HG02798 (cell line): ENCODE results near the gene POLR2I.

Source experiments
- ATAC-seq: cut with Tn5 transposase; IDR thresholded peaks from one replicate; pipeline ENCODE4 v1.9.1; 2021; ENCODE audit warnings: mild to moderate bottlenecking; ENCODE audit not compliant: unreplicated experiment, poor library complexity

Gene POLR2I

GRCh38 chr19:36103842-36104552, 10.7 kb downstream of the POLR2I start:
- no peak for ATAC-seq

DNA sequence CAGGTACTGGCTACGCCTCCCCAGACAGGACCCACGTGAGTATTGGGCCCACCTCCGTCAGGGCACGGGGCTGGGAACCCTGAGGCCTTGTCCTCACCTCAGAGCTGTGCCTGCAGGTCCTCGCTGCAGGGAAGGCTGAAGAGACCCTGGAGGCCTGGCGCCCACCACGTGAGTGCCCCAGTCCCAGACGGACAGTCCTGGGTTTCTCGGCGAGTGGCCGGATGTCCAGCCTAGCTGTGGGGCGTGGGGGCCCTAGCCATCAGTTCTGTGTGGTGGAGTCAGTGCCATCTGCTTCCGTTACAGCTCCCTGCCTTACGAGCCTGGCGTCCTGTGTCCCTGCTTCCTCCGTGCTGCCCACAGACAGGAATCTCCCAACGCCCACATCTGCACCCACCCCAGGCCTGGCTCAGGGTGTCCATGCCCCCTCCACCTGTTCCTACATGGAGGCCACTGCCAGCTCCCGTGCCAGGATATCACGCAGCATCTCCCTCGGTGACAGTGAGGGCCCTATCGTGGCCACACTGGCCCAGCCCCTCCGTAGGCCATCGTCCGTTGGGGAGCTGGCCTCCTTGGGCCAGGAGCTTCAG, 11.5 kb downstream of the POLR2I start:
- no peak for ATAC-seq

GRCh38 chr19:36101550-36102327, 12.9 kb downstream of the POLR2I start:
- ATAC-seq: no peak

GRCh38 chr19:36100476-36100875, 14.2 kb downstream of the POLR2I start:
- ATAC-seq: no peak

DNA sequence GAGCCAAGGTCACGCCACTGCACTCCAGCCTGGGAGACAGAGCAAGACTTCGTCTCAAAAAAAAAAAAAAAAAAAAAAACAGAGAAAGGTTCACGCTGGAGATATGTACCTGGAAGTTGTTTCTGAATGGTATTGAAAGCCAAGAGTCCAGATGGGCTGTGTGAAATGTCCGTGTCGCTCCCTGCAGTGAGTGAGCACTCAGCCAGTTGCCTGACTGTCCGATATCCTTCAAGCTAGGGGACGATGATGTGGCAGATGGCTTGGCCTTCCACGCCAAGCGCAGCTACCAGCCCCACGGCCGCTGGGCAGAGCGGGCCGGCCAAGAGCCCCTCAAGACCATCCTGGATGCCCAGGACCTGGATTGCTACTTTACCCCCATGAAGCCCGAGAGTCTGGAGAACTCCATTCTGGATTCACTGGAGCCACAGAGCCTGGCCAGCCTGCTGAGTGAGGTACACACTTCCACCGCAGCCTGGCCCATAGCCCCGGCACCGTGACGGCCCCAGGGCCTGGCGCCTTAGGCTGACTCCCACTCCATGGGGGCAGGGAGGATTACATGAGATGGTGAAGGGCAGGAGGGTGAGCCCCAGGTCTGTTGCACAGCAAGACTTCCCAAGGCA, 15.4 kb downstream of the POLR2I start:
- ATAC-seq: no peak

GRCh38 chr19:36097036-36097435, 17.6 kb downstream of the POLR2I start:
- no peak for ATAC-seq

DNA sequence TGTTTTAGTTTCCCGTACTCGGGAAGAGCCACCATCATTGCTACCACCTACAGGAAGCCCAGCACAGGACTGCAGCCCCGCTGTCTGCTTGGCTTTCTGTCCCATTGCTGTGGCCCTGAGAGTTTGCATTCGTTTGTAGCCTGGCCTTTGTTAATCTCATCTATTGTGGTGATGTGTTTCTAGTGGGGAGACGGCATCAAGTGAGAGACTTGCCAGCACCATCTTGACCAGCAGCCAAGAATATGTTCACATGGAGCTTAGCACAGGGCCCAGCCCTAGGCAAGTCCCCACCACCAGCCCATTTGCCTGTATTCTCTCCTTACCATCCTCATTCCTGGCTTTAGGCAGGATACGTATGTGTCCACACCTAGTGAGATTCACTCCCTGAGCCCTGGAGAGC, 21.0 kb downstream of the POLR2I start:
- no peak for ATAC-seq

DNA sequence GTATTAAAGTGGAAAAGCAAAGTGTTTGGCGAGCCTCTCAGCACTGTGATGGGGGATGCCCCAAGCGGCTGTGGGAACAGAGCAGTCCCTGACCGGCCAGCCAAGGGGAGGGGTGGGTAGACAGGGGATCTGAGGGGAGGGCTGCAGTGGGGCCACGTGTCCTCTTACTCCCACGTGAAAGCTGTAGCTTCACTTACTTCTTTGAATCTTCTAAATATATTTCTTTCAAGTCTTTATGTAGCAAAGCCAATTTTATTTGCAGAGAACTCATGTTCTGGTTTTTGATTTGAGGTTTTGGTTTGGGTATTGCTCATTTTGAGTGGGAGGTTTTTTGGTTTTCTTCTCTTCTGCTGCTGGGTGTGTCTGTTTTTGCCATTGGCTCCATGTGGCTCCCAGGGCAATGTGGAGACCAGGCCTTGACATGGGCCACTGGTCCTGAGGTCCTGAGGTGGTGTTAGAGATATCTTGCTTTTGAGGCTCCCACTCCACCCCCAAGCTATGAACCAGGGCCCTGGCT, 21.5 kb downstream of the POLR2I start:
- peak; percentile 71 for ATAC-seq

GRCh38 chr19:36092566-36092965, 22.1 kb downstream of the POLR2I start:
- ATAC-seq: no peak

GRCh38 chr19:36090910-36091695, 23.6 kb downstream of the POLR2I start:
- ATAC-seq: no peak

- ATAC-seq: no peak
These were observed 24.8 kb downstream of the POLR2I start for GRCh38 chr19:36089847-36090246.

GRCh38 chr19:36086326-36086725, 28.3 kb downstream of the POLR2I start:
- ATAC-seq: no peak

DNA sequence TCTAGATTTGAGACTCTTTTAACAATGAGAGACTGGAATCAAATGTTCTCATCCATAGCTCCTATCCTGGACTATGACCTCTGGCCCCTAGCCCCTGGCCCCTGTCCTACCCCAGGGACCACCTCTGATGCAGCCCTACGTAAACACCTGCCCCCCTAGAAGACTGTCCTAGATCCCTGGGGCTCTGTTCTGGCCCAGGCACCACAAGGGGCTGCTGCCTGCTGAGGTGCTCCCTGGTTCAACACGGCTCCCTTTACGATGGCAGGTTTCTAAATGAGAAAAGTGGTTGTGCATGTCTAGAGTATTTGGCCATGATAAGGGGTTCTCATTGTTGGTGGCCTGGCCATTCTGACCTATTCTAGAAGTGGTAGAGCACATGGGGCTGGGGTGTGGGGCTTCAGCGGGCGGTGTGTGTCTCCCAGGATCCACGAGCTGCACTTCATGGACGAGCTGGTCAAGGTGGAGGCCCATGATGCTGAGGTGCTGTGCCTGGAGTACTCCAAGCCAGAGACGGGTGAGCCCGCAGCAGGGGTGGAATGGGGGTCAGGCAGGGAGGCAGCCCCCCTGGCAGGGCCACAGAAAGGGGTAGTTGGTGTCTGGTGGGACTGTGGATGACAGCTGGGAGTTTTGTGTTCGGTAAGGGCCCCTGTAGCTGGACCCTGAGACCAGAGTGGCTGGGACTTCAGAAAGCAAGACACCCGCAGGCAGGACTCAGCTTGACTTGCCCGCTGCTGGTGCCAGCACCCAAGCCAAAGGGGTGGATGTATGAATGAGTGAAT, 30.3 kb downstream of the POLR2I start:
- ATAC-seq: no peak

GRCh38 chr19:36082916-36083315, 31.8 kb downstream of the POLR2I start:
- no peak for ATAC-seq

GRCh38 chr19:36081894-36082293, 32.8 kb downstream of the POLR2I start:
- no peak for ATAC-seq

- no peak for ATAC-seq
These were observed 33.3 kb downstream of the POLR2I start for GRCh38 chr19:36081385-36081784.

GRCh38 chr19:36079389-36079945, 35.2 kb downstream of the POLR2I start:
- ATAC-seq: no peak

- no peak for ATAC-seq
These were observed 41.4 kb downstream of the POLR2I start for GRCh38 chr19:36073121-36073876.
